ENCODE results near the gene FHIT.
"Not testable (repeated sequence)": the region's sequence is repeated elsewhere in the genome, so short reads cannot be mapped to it uniquely, and the experiment has no call there.

FHIT gene

DNA sequence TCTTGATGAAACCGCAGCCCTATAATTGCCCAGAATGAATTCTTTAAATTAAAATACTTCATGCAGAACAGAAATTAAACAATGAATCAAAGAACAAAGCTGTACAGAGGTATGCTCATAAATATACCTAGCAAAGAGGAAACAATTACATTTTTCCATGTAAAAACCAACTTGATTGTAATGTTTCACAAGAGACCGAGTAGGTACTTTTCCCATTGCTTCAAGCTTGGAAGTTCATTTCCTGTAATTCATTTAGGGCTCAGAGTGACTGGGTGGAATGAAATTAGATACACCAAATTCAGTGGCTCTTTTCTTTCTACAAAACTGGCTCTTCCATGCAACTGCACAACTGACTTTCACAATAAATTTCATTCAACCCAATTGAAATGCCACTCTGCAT, 51.4 kb downstream of the FHIT start:
- Histone ChIP-seq H3K27ac (ENCODE audit: low read depth, low read length) (no peak overlapping the region), H3K36me3 (ENCODE audit: control insufficient read depth, insufficient read depth, low read length) (no peaks in the 10 kb centered on the region), H3K4me1 (ENCODE audit: control insufficient read depth, insufficient read depth, low read length) (peaks cover 7% of the 10 kb centered on the region; the same call in 1 of the 2 replicates), H3K9me3 (ENCODE audit: control insufficient read depth, insufficient read depth, low read depth, low read length) (peaks cover 3% of the 10 kb centered on the region; the same call in 1 of the 2 replicates), H3K9ac (ENCODE audit: low read length) (no peak overlapping the region), H3K27me3 (ENCODE audit: control insufficient read depth, insufficient read depth, low read length) (no peaks in the 10 kb centered on the region), H3K4me3 (ENCODE audit: low read depth, low read length) (no peak overlapping the region)

DNA sequence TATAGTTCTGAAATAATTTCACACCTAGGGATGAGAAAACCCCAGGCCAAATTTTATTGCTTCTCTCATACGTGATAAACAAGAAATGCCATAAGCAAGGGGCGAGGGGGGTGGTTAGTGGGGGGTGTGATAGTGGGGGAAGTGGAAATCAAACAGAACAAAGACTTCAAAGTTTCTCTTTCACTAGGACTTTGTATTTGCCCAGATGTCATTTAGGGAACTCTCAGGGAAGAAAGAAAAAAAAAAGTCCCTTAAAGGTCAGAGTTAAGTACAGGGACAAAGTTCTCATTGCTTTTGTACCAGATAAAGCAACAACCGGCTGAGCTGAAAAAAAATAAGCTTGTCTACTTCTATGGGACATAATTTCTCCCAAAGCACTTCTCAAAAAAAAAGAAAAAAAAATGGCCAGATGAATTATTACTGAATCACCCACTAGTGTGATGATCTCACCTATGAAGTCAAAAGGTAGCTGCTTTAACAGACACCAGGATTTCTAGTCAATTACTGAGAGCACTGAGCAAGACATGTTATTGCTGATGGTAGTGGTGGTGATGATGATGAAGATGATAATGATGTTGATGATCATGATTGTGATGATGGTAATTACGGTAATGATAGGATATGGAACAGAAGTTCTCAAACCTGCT, 56.2 kb downstream of the FHIT start:
- H3K27ac ChIP-seq (ENCODE audit: low read depth, low read length) = no peak overlapping the region
- no peaks in the 10 kb centered on the region for H3K9me3 ChIP-seq (ENCODE audit: control insufficient read depth, insufficient read depth, low read depth, low read length)
- no peak overlapping the region for H3K4me3 ChIP-seq (ENCODE audit: low read depth, low read length)
- no peaks in the 10 kb centered on the region for H3K36me3 ChIP-seq (ENCODE audit: control insufficient read depth, insufficient read depth, low read length)
- no peak overlapping the region for H3K9ac ChIP-seq (ENCODE audit: low read length)
- peaks cover 42% of the 10 kb centered on the region for H3K4me1 ChIP-seq (ENCODE audit: control insufficient read depth, insufficient read depth, low read length)
- H3K27me3 ChIP-seq (ENCODE audit: control insufficient read depth, insufficient read depth, low read length) = no peaks in the 10 kb centered on the region

DNA sequence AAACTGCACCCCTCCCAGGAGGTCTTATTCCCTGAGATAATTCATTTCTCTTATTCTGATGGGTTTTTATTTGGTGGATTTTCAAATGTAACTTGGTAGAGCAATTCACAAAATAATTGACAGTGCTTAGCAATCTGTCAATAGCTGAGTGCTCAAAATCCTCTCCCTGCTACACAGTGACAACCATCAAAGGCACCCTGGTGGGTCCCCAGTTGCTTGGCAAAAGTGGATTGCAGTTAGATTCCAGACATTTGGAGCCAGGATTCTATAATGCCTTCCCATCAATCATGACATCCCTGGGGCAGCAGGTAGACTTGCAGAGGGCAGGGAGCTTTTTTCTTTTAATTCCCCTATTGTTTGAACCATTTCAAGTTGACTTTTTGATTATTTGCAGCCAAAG, 59.0 kb downstream of the FHIT start:
- Histone ChIP-seq H3K9ac (ENCODE audit: low read length) (no peak overlapping the region), H3K27ac (ENCODE audit: low read depth, low read length) (no peak overlapping the region; the same call in 1 of the 2 replicates), H3K36me3 (ENCODE audit: control insufficient read depth, insufficient read depth, low read length) (no peaks in the 10 kb centered on the region), H3K9me3 (ENCODE audit: control insufficient read depth, insufficient read depth, low read depth, low read length) (no peaks in the 10 kb centered on the region), H3K4me3 (ENCODE audit: low read depth, low read length) (no peak overlapping the region), H3K4me1 (ENCODE audit: control insufficient read depth, insufficient read depth, low read length) (peaks cover 42% of the 10 kb centered on the region), H3K27me3 (ENCODE audit: control insufficient read depth, insufficient read depth, low read length) (no peaks in the 10 kb centered on the region)

- H3K27me3 ChIP-seq (ENCODE audit: control insufficient read depth, insufficient read depth, low read length); H3K27ac ChIP-seq (ENCODE audit: low read depth, low read length); H3K9me3 ChIP-seq (ENCODE audit: control insufficient read depth, insufficient read depth, low read depth, low read length): not testable (repeated sequence)
Measured at GRCh38 chr3:61190205-61190604, 61.0 kb downstream of the FHIT start.

DNA sequence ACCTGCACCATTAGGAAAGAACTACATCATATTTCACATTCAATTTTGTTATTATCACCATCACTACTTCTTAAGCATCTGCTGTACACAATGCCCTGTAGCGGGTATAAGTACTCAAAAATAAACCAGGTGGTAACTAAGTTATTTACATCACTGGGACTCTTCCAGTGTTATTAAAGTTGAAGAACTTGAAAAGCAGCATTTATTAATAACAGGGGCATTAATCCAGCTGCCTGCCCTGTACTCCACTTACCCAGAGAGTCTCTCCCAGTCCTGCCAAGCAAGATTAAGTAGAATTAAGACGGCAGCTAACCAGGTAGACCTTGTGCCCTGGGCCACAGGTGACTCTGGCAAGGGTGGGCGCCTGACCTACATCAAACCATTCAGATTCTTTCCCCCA, 65.2 kb downstream of the FHIT start:
- H3K27me3 ChIP-seq (ENCODE audit: control insufficient read depth, insufficient read depth, low read length) = no peaks in the 10 kb centered on the region
- no peaks in the 10 kb centered on the region for H3K4me1 ChIP-seq (ENCODE audit: control insufficient read depth, insufficient read depth, low read length)
- H3K27ac ChIP-seq (ENCODE audit: low read depth, low read length) = no peak overlapping the region
- no peaks in the 10 kb centered on the region for H3K9me3 ChIP-seq (ENCODE audit: control insufficient read depth, insufficient read depth, low read depth, low read length)
- no peaks in the 10 kb centered on the region for H3K36me3 ChIP-seq (ENCODE audit: control insufficient read depth, insufficient read depth, low read length)
- H3K4me3 ChIP-seq (ENCODE audit: low read depth, low read length) = no peak overlapping the region
- no peak overlapping the region for H3K9ac ChIP-seq (ENCODE audit: low read length)

More at GRCh38 chr3:61190205-61190604, 61.0 kb downstream of the FHIT start:
- not testable (repeated sequence) for H3K4me3 ChIP-seq (ENCODE audit: low read depth, low read length); H3K9ac ChIP-seq (ENCODE audit: low read length); H3K36me3 ChIP-seq (ENCODE audit: control insufficient read depth, insufficient read depth, low read length)
- peaks cover 38% of the 10 kb centered on the region for H3K4me1 ChIP-seq (ENCODE audit: control insufficient read depth, insufficient read depth, low read length)

- Histone ChIP-seq H3K27ac (ENCODE audit: low read depth, low read length) (no peak overlapping the region), H3K4me1 (ENCODE audit: control insufficient read depth, insufficient read depth, low read length) (no peaks in the 10 kb centered on the region), H3K9me3 (ENCODE audit: control insufficient read depth, insufficient read depth, low read depth, low read length) (no peaks in the 10 kb centered on the region), H3K9ac (ENCODE audit: low read length) (no peak overlapping the region), H3K27me3 (ENCODE audit: control insufficient read depth, insufficient read depth, low read length) (no peaks in the 10 kb centered on the region), H3K4me3 (ENCODE audit: low read depth, low read length) (no peak overlapping the region), H3K36me3 (ENCODE audit: control insufficient read depth, insufficient read depth, low read length) (no peaks in the 10 kb centered on the region)
Measured at GRCh38 chr3:61184956-61185355, 66.3 kb downstream of the FHIT start.

DNA sequence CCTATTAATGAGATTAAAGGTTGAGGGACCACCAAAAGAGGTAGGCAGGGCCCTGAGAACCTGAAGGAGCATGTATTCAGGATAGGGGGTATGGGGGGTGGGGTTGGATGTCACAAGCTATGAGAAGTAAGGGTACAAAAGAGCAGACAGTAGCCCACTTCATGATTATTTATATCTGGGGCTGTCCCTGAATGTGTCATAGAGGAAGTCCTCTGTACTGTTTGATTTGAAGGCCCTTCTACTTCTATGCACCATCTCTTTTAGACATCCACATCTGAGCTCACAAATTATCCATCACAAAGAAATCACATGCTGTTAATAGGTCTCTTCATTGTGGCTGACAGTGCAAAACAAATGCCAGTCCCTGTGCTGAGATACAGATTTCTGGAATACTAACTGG, 68.6 kb downstream of the FHIT start:
- Histone ChIP-seq H3K27me3 (ENCODE audit: control insufficient read depth, insufficient read depth, low read length) (no peaks in the 10 kb centered on the region), H3K4me3 (ENCODE audit: low read depth, low read length) (no peak overlapping the region), H3K27ac (ENCODE audit: low read depth, low read length) (no peak overlapping the region), H3K4me1 (ENCODE audit: control insufficient read depth, insufficient read depth, low read length) (no peaks in the 10 kb centered on the region), H3K36me3 (ENCODE audit: control insufficient read depth, insufficient read depth, low read length) (no peaks in the 10 kb centered on the region), H3K9ac (ENCODE audit: low read length) (no peak overlapping the region), H3K9me3 (ENCODE audit: control insufficient read depth, insufficient read depth, low read depth, low read length) (no peaks in the 10 kb centered on the region)

DNA sequence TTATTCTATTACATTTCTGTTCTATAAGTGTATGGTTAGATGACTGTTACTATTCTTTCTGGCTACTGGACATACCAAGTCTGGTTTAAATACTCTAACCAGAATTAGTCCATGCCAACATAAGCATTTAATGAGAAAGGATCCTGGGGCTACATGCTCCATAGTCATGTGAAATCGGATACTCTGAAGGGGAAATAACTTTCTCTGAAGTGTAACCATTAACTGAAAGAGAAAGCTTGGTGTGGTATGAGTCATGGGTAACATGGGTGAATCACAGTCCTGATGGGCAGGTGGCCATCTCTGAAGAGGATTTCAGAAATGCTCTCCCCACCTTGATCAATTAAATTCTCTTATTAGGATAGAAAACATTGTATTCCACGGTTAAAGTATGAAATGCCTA, 69.4 kb downstream of the FHIT start:
- no peaks in the 10 kb centered on the region for H3K27me3 ChIP-seq (ENCODE audit: control insufficient read depth, insufficient read depth, low read length)
- H3K9ac ChIP-seq (ENCODE audit: low read length) = no peak overlapping the region
- H3K4me3 ChIP-seq (ENCODE audit: low read depth, low read length) = no peak overlapping the region
- no peaks in the 10 kb centered on the region for H3K9me3 ChIP-seq (ENCODE audit: control insufficient read depth, insufficient read depth, low read depth, low read length)
- H3K36me3 ChIP-seq (ENCODE audit: control insufficient read depth, insufficient read depth, low read length) = no peaks in the 10 kb centered on the region
- no peaks in the 10 kb centered on the region for H3K4me1 ChIP-seq (ENCODE audit: control insufficient read depth, insufficient read depth, low read length)
- no peak overlapping the region for H3K27ac ChIP-seq (ENCODE audit: low read depth, low read length)

- H3K9ac ChIP-seq (ENCODE audit: low read length) = no peak overlapping the region
- no peaks in the 10 kb centered on the region for H3K27me3 ChIP-seq (ENCODE audit: control insufficient read depth, insufficient read depth, low read length)
- H3K4me3 ChIP-seq (ENCODE audit: low read depth, low read length) = no peak overlapping the region
- no peaks in the 10 kb centered on the region for H3K36me3 ChIP-seq (ENCODE audit: control insufficient read depth, insufficient read depth, low read length)
- H3K9me3 ChIP-seq (ENCODE audit: control insufficient read depth, insufficient read depth, low read depth, low read length) = no peaks in the 10 kb centered on the region; the same call in 1 of the 2 replicates
- no peak overlapping the region for H3K27ac ChIP-seq (ENCODE audit: low read depth, low read length)
- no peaks in the 10 kb centered on the region for H3K4me1 ChIP-seq (ENCODE audit: control insufficient read depth, insufficient read depth, low read length)
Measured at GRCh38 chr3:61180206-61180605, 71.0 kb downstream of the FHIT start.

- Histone ChIP-seq H3K9ac (ENCODE audit: low read length) (no peak overlapping the region), H3K4me1 (ENCODE audit: control insufficient read depth, insufficient read depth, low read length) (no peaks in the 10 kb centered on the region; the same call in 1 of the 2 replicates), H3K27ac (ENCODE audit: low read depth, low read length) (no peak overlapping the region), H3K9me3 (ENCODE audit: control insufficient read depth, insufficient read depth, low read depth, low read length) (no peaks in the 10 kb centered on the region; the same call in 1 of the 2 replicates), H3K27me3 (ENCODE audit: control insufficient read depth, insufficient read depth, low read length) (no peaks in the 10 kb centered on the region), H3K4me3 (ENCODE audit: low read depth, low read length) (no peak overlapping the region), H3K36me3 (ENCODE audit: control insufficient read depth, insufficient read depth, low read length) (no peaks in the 10 kb centered on the region)
Measured at GRCh38 chr3:61178167-61178566, 73.1 kb downstream of the FHIT start.

DNA sequence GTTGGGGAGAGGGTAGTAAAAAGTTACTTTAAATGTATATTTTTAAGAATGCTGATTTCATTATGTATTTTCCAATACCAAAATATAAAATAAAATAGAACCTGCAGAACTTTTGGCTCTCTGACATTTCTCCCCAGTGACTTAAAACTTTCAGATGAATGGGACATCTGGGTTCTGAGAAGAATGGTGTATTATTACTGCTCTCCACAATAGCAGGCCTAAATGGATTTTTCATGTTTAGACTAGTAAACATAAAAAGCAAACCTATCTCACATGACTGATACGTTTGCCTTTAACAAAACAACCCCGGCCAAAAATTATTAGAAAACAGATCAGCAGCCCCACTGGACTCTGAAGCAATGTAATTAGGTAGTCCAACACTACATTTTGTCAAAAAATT, 73.8 kb downstream of the FHIT start:
- H3K27ac ChIP-seq (ENCODE audit: low read depth, low read length) = no peak overlapping the region
- H3K4me3 ChIP-seq (ENCODE audit: low read depth, low read length) = no peak overlapping the region
- H3K9me3 ChIP-seq (ENCODE audit: control insufficient read depth, insufficient read depth, low read depth, low read length) = no peaks in the 10 kb centered on the region; the same call in 1 of the 2 replicates
- no peaks in the 10 kb centered on the region for H3K27me3 ChIP-seq (ENCODE audit: control insufficient read depth, insufficient read depth, low read length)
- H3K9ac ChIP-seq (ENCODE audit: low read length) = no peak overlapping the region
- H3K36me3 ChIP-seq (ENCODE audit: control insufficient read depth, insufficient read depth, low read length) = no peaks in the 10 kb centered on the region
- H3K4me1 ChIP-seq (ENCODE audit: control insufficient read depth, insufficient read depth, low read length) = no peaks in the 10 kb centered on the region; the same call in 1 of the 2 replicates
